Keratinocyte (primary cell): ENCODE data around the gene KCNB1. TPM values are rescaled to one million over a fixed set of nuclear protein-coding genes. Genes with fewer than 3 reads are reported as not detected.

Experiments
- DNase-seq: peaks from one replicate; pipeline ENCODE4 v3.0.0-alpha.2; 2011; ENCODE audit warnings: low read depth, missing footprints, low spot score
- FAIRE-seq: peaks from 2 replicates; lab custom pipeline; 2011; peaks lifted over from hg19 to GRCh38; lab: Jason Lieb, UNC
- H2AFZ ChIP-seq: 2 replicates; pipeline ENCODE4 v1.6.0; 2012; ENCODE audit warnings: low read length, control low read depth, inconsistent platforms; ENCODE audit not compliant: control insufficient read depth
- H3K27ac ChIP-seq: 2 replicates; pipeline ENCODE4 v1.5.1; 2011; ENCODE audit warnings: low read length; ENCODE audit not compliant: control insufficient read depth, insufficient read depth
- H3K27me3 ChIP-seq: 3 replicates; pipeline ENCODE4 v1.6.0; 2011; ENCODE audit warnings: low read length; ENCODE audit not compliant: control insufficient read depth, insufficient read depth; ENCODE audit errors: extremely low read depth
- H3K36me3 ChIP-seq, 2 experiments: 2 replicates in 1 of 2; 3 replicates in 1 of 2; pipeline ENCODE4 v1.5.1; 2011; ENCODE audit warnings: low read length in 2 of 2, mild to moderate bottlenecking in 1 of 2; ENCODE audit not compliant: control insufficient read depth in 2 of 2, insufficient read depth in 2 of 2; ENCODE audit errors: extremely low read depth in 1 of 2
- H3K4me1 ChIP-seq: 3 replicates; pipeline ENCODE4 v1.5.1; 2011; ENCODE audit warnings: low read length; ENCODE audit not compliant: control insufficient read depth, insufficient read depth; ENCODE audit errors: extremely low read depth
- H3K4me2 ChIP-seq: 3 replicates; pipeline ENCODE4 v1.6.0; 2011; ENCODE audit warnings: low read depth, low read length; ENCODE audit not compliant: control insufficient read depth, insufficient read depth; ENCODE audit errors: extremely low read depth
- H3K4me3 ChIP-seq, 3 experiments: fragments of 200-600 bp in 1 of 3; sonication (generic) in 1 of 3; 2 replicates in 2 of 3; 3 replicates in 1 of 3; pipeline ENCODE4 v1.5.1; 2011 to 2016; ENCODE audit warnings: low read length in 3 of 3, mild to moderate bottlenecking in 3 of 3, control low read depth in 2 of 3, inconsistent platforms in 1 of 3, low read depth in 1 of 3, mixed read lengths in 1 of 3, mixed run types in 1 of 3, moderate library complexity in 1 of 3; ENCODE audit not compliant: control insufficient read depth in 2 of 3, insufficient read depth in 2 of 3; ENCODE audit errors: extremely low read depth in 1 of 3
- H3K79me2 ChIP-seq: 2 replicates; pipeline ENCODE4 v1.6.0; 2012; ENCODE audit warnings: low read length; ENCODE audit not compliant: control insufficient read depth, insufficient read depth
- H3K9ac ChIP-seq: 3 replicates; pipeline ENCODE4 v1.6.0; 2011; ENCODE audit warnings: low read length; ENCODE audit not compliant: control insufficient read depth, insufficient read depth; ENCODE audit errors: extremely low read depth
- H3K9me1 ChIP-seq: 3 replicates; pipeline ENCODE4 v1.6.0; 2011; ENCODE audit warnings: low read length; ENCODE audit not compliant: control insufficient read depth, insufficient read depth; ENCODE audit errors: extremely low read depth
- H3K9me3 ChIP-seq: 2 replicates; pipeline ENCODE4 v1.5.1; 2012; ENCODE audit warnings: low read depth, low read length; ENCODE audit not compliant: control insufficient read depth
- H4K20me1 ChIP-seq: 3 replicates; pipeline ENCODE4 v1.6.0; 2011; ENCODE audit warnings: low read length; ENCODE audit not compliant: control insufficient read depth, insufficient read depth; ENCODE audit errors: extremely low read depth
- CTCF ChIP-seq, 3 experiments: IDR thresholded peaks in 1 of 3; conservative IDR thresholded peaks in 1 of 3; optimal IDR thresholded peaks in 1 of 3; 2 replicates in 2 of 3; 3 replicates in 1 of 3; pipeline versions ENCODE3 to v1.5.1; 2011; ENCODE audit warnings: low read length in 3 of 3, mild to moderate bottlenecking in 3 of 3, moderate library complexity in 2 of 3, control low read depth in 1 of 3, inconsistent platforms in 1 of 3; ENCODE audit not compliant: insufficient read depth in 2 of 3; ENCODE audit errors: extremely low read depth in 1 of 3
- EZH2 ChIP-seq: IDR thresholded peaks from one replicate; pipeline ENCODE4 v1.6.1; 2012; ENCODE audit warnings: inconsistent platforms, mild to moderate bottlenecking, low read length, moderate library complexity
- dilution Hi-C: fragments of 300-500 bp; cut with MboI; formaldehyde crosslinking; loops from one replicate; pipeline ENCODE4 v1.7.0; 2020; ENCODE audit warnings: low sequenced_read_pairs; ENCODE audit not compliant: extremely low pct_ligation_motif_present
- polyA plus RNA-seq, 5 experiments: library from polyadenylated mRNA; depleted of rRNA in 3 of 5; stranded (reverse) in 3 of 5; stranded (forward) in 1 of 5; unstranded in 1 of 5; fragments of >200 nt; gene quantifications; 1 replicate in 1 of 5; 2 replicates in 3 of 5; 3 replicates in 1 of 5; pipeline versions ENCODE4 v1.2.1 to v1.2.3, GENCODE V29; 2011 to 2012; ENCODE audit warnings: missing spikeins in 2 of 5, low read depth in 1 of 5, low replicate concordance in 1 of 5

The KCNB1 gene
- polyA plus RNA-seq, 1 donor (not counting 4 experiments of a cell fraction or from before 2014, with no cell fraction given), result not detected

- Histone ChIP-seq H3K4me3 (no peak overlapping the region), H3K36me3 (no peaks in the 10 kb centered on the region), H3K9me1 (no peaks in the 10 kb centered on the region), H3K27ac (no peak overlapping the region), H3K4me2 (no peak overlapping the region), H3K27me3 (peaks cover 18% of the 10 kb centered on the region), H3K4me1 (no peaks in the 10 kb centered on the region), H3K9ac (no peak overlapping the region), H3K9me3 (no peaks in the 10 kb centered on the region), H2AFZ (no peak overlapping the region), H3K79me2 (no peaks in the 10 kb centered on the region), H4K20me1 (no peaks in the 10 kb centered on the region)
- DNase-seq, result no peak
- dilution Hi-C loops, result no loop called here
- no peak for FAIRE-seq
- no peak for TF ChIP-seq EZH2
- TF ChIP-seq CTCF (optimal IDR thresholded peaks at IDR 0.05 in 1 of 3, IDR thresholded peaks at IDR 0.05 in 1 of 3, conservative IDR thresholded peaks at IDR 0.05 in 1 of 3; ENCODE audit: extremely low read depth in 1 of 3, insufficient read depth in 2 of 3, low read length in 3 of 3), result no peak
Observed at GRCh38 chr20:49409302-49409974, 73.0 kb downstream of the KCNB1 start.

GRCh38 chr20:49408509-49409104 is 73.9 kb downstream of the KCNB1 start:
- no peak for FAIRE-seq
- no peak for DNase-seq
- dilution Hi-C loops, result no loop called here

More at GRCh38 chr20:49408509-49409104, 73.9 kb downstream of the KCNB1 start:
- Histone ChIP-seq H3K4me2 (no peak overlapping the region), H4K20me1 (no peaks in the 10 kb centered on the region), H3K36me3 (no peaks in the 10 kb centered on the region), H3K9me3 (no peaks in the 10 kb centered on the region), H2AFZ (no peak overlapping the region), H3K4me3 (no peak overlapping the region), H3K9ac (no peak overlapping the region), H3K4me1 (no peaks in the 10 kb centered on the region), H3K27ac (no peak overlapping the region), H3K9me1 (no peaks in the 10 kb centered on the region), H3K27me3 (peaks cover 10% of the 10 kb centered on the region), H3K79me2 (no peaks in the 10 kb centered on the region)
- TF ChIP-seq CTCF (optimal IDR thresholded peaks at IDR 0.05 in 1 of 3, IDR thresholded peaks at IDR 0.05 in 1 of 3, conservative IDR thresholded peaks at IDR 0.05 in 1 of 3; ENCODE audit: extremely low read depth in 1 of 3, insufficient read depth in 2 of 3, low read length in 3 of 3), result no peak
- no peak for TF ChIP-seq EZH2
